OCI-LY3 (cell line): ENCODE measurements around the gene ARMH3.
A peak's percentile ranks its signal among the peaks of the same experiment; 100 is the strongest.

ENCODE experiments used
- H2AFZ ChIP-seq: fragments of 200-600, 300-600 bp; shearing (Covaris generic); 2 replicates; pipeline ENCODE4 v1.6.0; 2014; ENCODE audit warnings: antibody characterized with exemption, low read depth, low read length
- H3K27ac ChIP-seq: fragments of 200-600, 300-600 bp; sonication (generic); 2 replicates; pipeline ENCODE4 v1.5.1; 2014; ENCODE audit warnings: mild to moderate bottlenecking, low read length, moderate library complexity, mixed read lengths
- H3K27me3 ChIP-seq: fragments of 200-600, 300-600 bp; sonication (generic); 2 replicates; pipeline ENCODE4 v1.6.1; 2014; ENCODE audit warnings: low read depth, low read length, mixed read lengths
- H3K36me3 ChIP-seq: fragments of 200-600, 300-600 bp; sonication (generic); replicated peaks from 2 replicates; pipeline ENCODE3; 2014; ENCODE audit warnings: low read depth, low read length, mixed read lengths
- H3K4me1 ChIP-seq: fragments of 300-600, 200-600 bp; sonication (generic); 2 replicates; pipeline ENCODE4 v1.6.1; 2014; ENCODE audit warnings: low read length, mixed read lengths
- H3K4me2 ChIP-seq: fragments of 200-600, 300-600 bp; sonication (generic); 2 replicates; pipeline ENCODE4 v1.6.1; 2014; ENCODE audit warnings: low read length, mixed read lengths
- H3K4me3 ChIP-seq: fragments of 300-600, 200-600 bp; sonication (generic); 2 replicates; pipeline ENCODE4 v1.5.1; 2014; ENCODE audit warnings: antibody characterized with exemption, mild to moderate bottlenecking, low read length, moderate library complexity
- H3K79me2 ChIP-seq: fragments of 300-600, 200-600 bp; shearing (Covaris generic); 2 replicates; pipeline ENCODE4 v1.6.1; 2014; ENCODE audit warnings: mild to moderate bottlenecking, low read length, mixed read lengths
- H3K9ac ChIP-seq: fragments of 300-600, 200-600 bp; shearing (Covaris generic); 2 replicates; pipeline ENCODE4 v1.6.0; 2014; ENCODE audit warnings: mild to moderate bottlenecking, low read length, moderate library complexity
- H3K9me3 ChIP-seq: fragments of 200-600, 300-600 bp; shearing (Covaris generic); 2 replicates; pipeline ENCODE4 v1.6.1; 2014; ENCODE audit warnings: low read length, mixed read lengths; ENCODE audit not compliant: insufficient read depth
- H4K20me1 ChIP-seq: fragments of 200-600, 300-600 bp; sonication (generic); 2 replicates; pipeline ENCODE4 v1.6.1; 2016; ENCODE audit warnings: low read length, mixed read lengths; ENCODE audit not compliant: insufficient read depth
- CTCF ChIP-seq: fragments of 200-600, 300-600 bp; sonication (generic); IDR thresholded peaks from 2 replicates; pipeline ENCODE4 v1.5.1; 2014; ENCODE audit warnings: antibody characterized with exemption, low read length, low read depth
- EZH2phosphoT487 ChIP-seq: fragments of 200-600 bp; shearing (Covaris generic); IDR thresholded peaks from 2 replicates; pipeline ENCODE4 v1.6.1; 2018; ENCODE audit warnings: antibody characterized with exemption, mixed run types, low read depth

ARMH3 gene

GRCh38 chr10:102001435-102002068 is 54.4 kb downstream of the ARMH3 start:
- Histone ChIP-seq H4K20me1 (no peaks in the 10 kb centered on the region), H3K4me1 (peaks cover 42% of the 10 kb centered on the region), H2AFZ (no peak overlapping the region), H3K9ac (peak overlapping the region; percentile 64), H3K4me2 (peak overlapping the region; percentile 71), H3K4me3 (peak overlapping the region; percentile 56), H3K79me2 (no peaks in the 10 kb centered on the region), H3K36me3 (peaks cover 11% of the 10 kb centered on the region), H3K27me3 (no peaks in the 10 kb centered on the region), H3K9me3 (no peaks in the 10 kb centered on the region), H3K27ac (peak overlapping the region; percentile 95)
- no peak for TF ChIP-seq CTCF
- no peak for TF ChIP-seq EZH2phosphoT487

GRCh38 chr10:101997803-101998202 is 58.2 kb downstream of the ARMH3 start:
- TF ChIP-seq EZH2phosphoT487 (no peak), CTCF (no peak)
- Histone ChIP-seq H3K9me3 (no peaks in the 10 kb centered on the region), H3K79me2 (no peaks in the 10 kb centered on the region), H3K4me1 (peaks cover 37% of the 10 kb centered on the region), H4K20me1 (no peaks in the 10 kb centered on the region), H3K36me3 (peaks cover 5% of the 10 kb centered on the region), H3K9ac (no peak overlapping the region), H3K27ac (no peak overlapping the region), H3K27me3 (no peaks in the 10 kb centered on the region), H2AFZ (no peak overlapping the region), H3K4me3 (no peak overlapping the region), H3K4me2 (no peak overlapping the region)

DNA sequence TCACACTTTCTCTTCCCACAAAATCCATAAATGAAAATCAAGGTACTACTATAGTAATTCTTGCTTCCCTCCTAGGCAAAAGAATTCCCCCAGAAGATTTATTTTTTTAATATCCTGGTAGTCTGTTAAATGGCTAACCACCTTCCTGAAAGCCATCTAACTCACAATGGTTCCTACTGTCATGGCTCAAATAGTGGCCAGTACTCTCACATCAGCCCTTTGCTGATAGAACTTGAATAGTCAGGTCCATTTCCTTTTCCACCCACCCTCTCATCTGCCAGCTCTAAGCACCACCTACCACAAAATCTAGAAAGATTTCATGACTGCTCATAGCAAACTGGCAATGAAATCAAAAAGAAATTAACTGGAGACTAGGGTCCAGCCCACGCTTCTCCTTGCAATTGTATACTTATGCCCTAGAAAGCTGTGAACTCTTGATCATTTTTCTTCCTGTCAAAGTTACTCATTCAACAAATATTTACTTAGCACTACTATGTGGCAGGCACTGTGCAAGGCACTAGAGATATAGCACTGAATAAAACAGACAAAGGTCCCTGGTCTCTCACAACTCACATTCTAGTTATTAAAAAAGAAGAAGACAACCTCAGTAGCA is 60.4 kb downstream of the ARMH3 start:
- Histone ChIP-seq H3K4me2 (0 out of 2 replicates have a peak overlapping the region, but pooled peaks have one; percentile 4), H3K27me3 (no peaks in the 10 kb centered on the region), H3K9ac (no peak overlapping the region), H3K4me1 (peaks cover 16% of the 10 kb centered on the region), H3K27ac (no peak overlapping the region), H3K36me3 (peaks cover 14% of the 10 kb centered on the region), H3K9me3 (no peaks in the 10 kb centered on the region), H4K20me1 (no peaks in the 10 kb centered on the region), H3K4me3 (no peak overlapping the region), H3K79me2 (no peaks in the 10 kb centered on the region), H2AFZ (no peak overlapping the region)
- no peak for TF ChIP-seq CTCF

- H3K27me3 ChIP-seq: no peaks in the 10 kb centered on the region
- H3K4me2 ChIP-seq: no peak overlapping the region
- peaks cover 14% of the 10 kb centered on the region for H3K4me1 ChIP-seq
- no peak overlapping the region for H3K9ac ChIP-seq
- H3K27ac ChIP-seq: no peak overlapping the region
- no peak overlapping the region for H2AFZ ChIP-seq
- H3K79me2 ChIP-seq: no peaks in the 10 kb centered on the region
- TF ChIP-seq CTCF (no peak), EZH2phosphoT487 (no peak)
- no peaks in the 10 kb centered on the region for H3K9me3 ChIP-seq
- no peak overlapping the region for H3K4me3 ChIP-seq
- peaks cover 14% of the 10 kb centered on the region for H3K36me3 ChIP-seq
- H4K20me1 ChIP-seq: no peaks in the 10 kb centered on the region
Observed at GRCh38 chr10:101993651-101994200, 62.2 kb downstream of the ARMH3 start.
